ENCODE data around the gene SNAI1. TPM values are rescaled to one million over a fixed set of nuclear protein-coding genes. Genes with fewer than 3 reads are reported as not detected.

SNAI1 gene
- total RNA-seq, 1 donor from 2014 or later: 26.4 TPM

- peaks cover 8% of the 10 kb centered on the region for H3K36me3 Mint-ChIP-seq (ENCODE audit: low read depth, unreplicated experiment)
- no peak overlapping the region for H3K27ac Mint-ChIP-seq (ENCODE audit: unreplicated experiment)
- peaks cover 14% of the 10 kb centered on the region for H3K4me1 Mint-ChIP-seq (ENCODE audit: unreplicated experiment)
- H3K4me3 Mint-ChIP-seq (ENCODE audit: unreplicated experiment): no peak overlapping the region
- no peak for TF ChIP-seq CTCF (IDR thresholded peaks at IDR 0.05; ENCODE audit: unreplicated experiment)
- DNase-seq (ENCODE audit: low spot score): no peak
- H3K27me3 Mint-ChIP-seq (ENCODE audit: unreplicated experiment): peaks cover 10% of the 10 kb centered on the region
- no peaks in the 10 kb centered on the region for H3K9me3 Mint-ChIP-seq (ENCODE audit: unreplicated experiment)
These were observed 54.3 kb downstream of the SNAI1 start for GRCh38 chr20:50037123-50037522.

GRCh38 chr20:50037575-50037974, 54.8 kb downstream of the SNAI1 start:
- TF ChIP-seq CTCF (IDR thresholded peaks at IDR 0.05; ENCODE audit: unreplicated experiment): no peak
- H3K4me1 Mint-ChIP-seq (ENCODE audit: unreplicated experiment): peaks cover 14% of the 10 kb centered on the region

GRCh38 chr20:50038169-50038568, 55.4 kb downstream of the SNAI1 start:
- TF ChIP-seq CTCF (IDR thresholded peaks at IDR 0.05; ENCODE audit: unreplicated experiment): no peak
- Mint-ChIP-seq H3K27me3 (ENCODE audit: unreplicated experiment) (peaks cover 10% of the 10 kb centered on the region), H3K36me3 (ENCODE audit: low read depth, unreplicated experiment) (peaks cover 8% of the 10 kb centered on the region), H3K4me1 (ENCODE audit: unreplicated experiment) (peaks cover 19% of the 10 kb centered on the region), H3K4me3 (ENCODE audit: unreplicated experiment) (no peak overlapping the region), H3K9me3 (ENCODE audit: unreplicated experiment) (no peaks in the 10 kb centered on the region), H3K27ac (ENCODE audit: unreplicated experiment) (peak overlapping the region; percentile 63)
- no peak for DNase-seq (ENCODE audit: low spot score)

More at GRCh38 chr20:50037575-50037974, 54.8 kb downstream of the SNAI1 start:
- no peak for DNase-seq (ENCODE audit: low spot score)
- H3K27me3 Mint-ChIP-seq (ENCODE audit: unreplicated experiment): peaks cover 10% of the 10 kb centered on the region
- H3K9me3 Mint-ChIP-seq (ENCODE audit: unreplicated experiment): no peaks in the 10 kb centered on the region
- peak overlapping the region; percentile 63 for H3K27ac Mint-ChIP-seq (ENCODE audit: unreplicated experiment)
- H3K36me3 Mint-ChIP-seq (ENCODE audit: low read depth, unreplicated experiment): peaks cover 8% of the 10 kb centered on the region
- H3K4me3 Mint-ChIP-seq (ENCODE audit: unreplicated experiment): no peak overlapping the region

Other genes starting within 250 kb of the SNAI1 start
- 10.5 TPM for gene SLC9A8, start 170.2 kb upstream of the SNAI1 start, total RNA-seq (ENCODE audit: unreplicated experiment)
- 8.4 TPM for gene SPATA2, start 67.5 kb upstream of the SNAI1 start, total RNA-seq (ENCODE audit: unreplicated experiment)
- gene RNF114, start 46.6 kb upstream of the SNAI1 start, total RNA-seq (ENCODE audit: unreplicated experiment): 46.8 TPM
- gene UBE2V1, start 130.2 kb downstream of the SNAI1 start, total RNA-seq (ENCODE audit: unreplicated experiment): 223 TPM
- gene PEDS1, start 170.7 kb downstream of the SNAI1 start, total RNA-seq (ENCODE audit: unreplicated experiment): 39.7 TPM
- 28.1 TPM for gene CEBPB, start 207.8 kb downstream of the SNAI1 start, total RNA-seq (ENCODE audit: unreplicated experiment)